Calu3 (cell line): ENCODE measurements around the gene MYH14. TPM values are rescaled to one million over a fixed set of nuclear protein-coding genes. Genes with fewer than 3 reads are reported as not detected.
"Not testable (repeated sequence)": the region's sequence is repeated elsewhere in the genome, so short reads cannot be mapped to it uniquely, and the experiment has no call there.

Experiments
- BruUV-seq: library from RNA; stranded (reverse); fragments of 400-500 nt; replicated peaks from 2 replicates; lab custom pipeline; 2021; lab: Mats Ljungman, UMichigan
- CTCF ChIA-PET: fragments of 300-600 bp; sonication (Branson Sonifier 250); formaldehyde crosslinking; loops from one replicate; lab custom pipeline; 2022; ENCODE audit warnings: antibody characterized with exemption; lab: Charles Lee
- DNase-seq: peaks from one replicate; pipeline ENCODE4 v3.0.0; 2022
- H3K27ac Mint-ChIP-seq: one replicate; pipeline ENCODE4 v1.8.0; 2022; ENCODE audit warnings: mixed read lengths; ENCODE audit not compliant: unreplicated experiment
- H3K27me3 Mint-ChIP-seq: one replicate; pipeline ENCODE4 v1.8.0; 2022; ENCODE audit warnings: mixed read lengths; ENCODE audit not compliant: unreplicated experiment
- H3K36me3 Mint-ChIP-seq: one replicate; pipeline ENCODE4 v1.8.0; 2022; ENCODE audit warnings: mild to moderate bottlenecking, moderate library complexity, mixed read lengths; ENCODE audit not compliant: insufficient read depth, unreplicated experiment
- H3K4me1 Mint-ChIP-seq: one replicate; pipeline ENCODE4 v1.8.0; 2022; ENCODE audit warnings: mild to moderate bottlenecking, low read depth, mixed read lengths; ENCODE audit not compliant: unreplicated experiment
- H3K4me3 Mint-ChIP-seq: one replicate; pipeline ENCODE4 v1.8.0; 2022; ENCODE audit warnings: mild to moderate bottlenecking, low read depth, moderate library complexity, mixed read lengths; ENCODE audit not compliant: unreplicated experiment
- H3K9me3 Mint-ChIP-seq: one replicate; pipeline ENCODE4 v1.8.0; 2022; ENCODE audit warnings: low read depth, mixed read lengths; ENCODE audit not compliant: unreplicated experiment
- CTCF ChIP-seq: fragments of 200-600 bp; IDR thresholded peaks from one replicate; pipeline ENCODE4 v1.8.0; 2022; ENCODE audit warnings: antibody characterized with exemption; ENCODE audit not compliant: unreplicated experiment
- intact Hi-C: fragments of 100-400 bp; cut with micrococcal nuclease; formaldehyde crosslinking; loops from one replicate; pipeline ENCODE4 v1.10.0; 2022; ENCODE audit not compliant: unreplicated experiment
- total RNA-seq: library from RNA; stranded (reverse); gene quantifications from 2 replicates; pipeline ENCODE4 v1.2.3, GENCODE V29; 2022

Gene MYH14
- total RNA-seq, 1 experiment from 2014 or later, result 255 TPM

GRCh38 chr19:50222691-50223438 is 19.4 kb downstream of the MYH14 start:
- Mint-ChIP-seq H3K36me3 (peaks cover 39% of the 10 kb centered on the region), H3K27me3 (no peaks in the 10 kb centered on the region), H3K27ac (no peak overlapping the region), H3K9me3 (no peaks in the 10 kb centered on the region), H3K4me3 (no peak overlapping the region), H3K4me1 (no peaks in the 10 kb centered on the region)
- DNase-seq, result no peak
- intact Hi-C loops, result no loop called here
- TF ChIP-seq CTCF, result no peak
- no TSS peak for BruUV-seq
- CTCF ChIA-PET, result interaction anchor here (1.1 kb wide), 1 partner anchor 16 kb away, joined by 3 read pairs; no protein-coding TSS in a partner anchor

- Mint-ChIP-seq H3K27me3 (no peaks in the 10 kb centered on the region), H3K27ac (no peak overlapping the region), H3K4me3 (no peak overlapping the region), H3K9me3 (no peaks in the 10 kb centered on the region), H3K4me1 (no peaks in the 10 kb centered on the region), H3K36me3 (peaks cover 42% of the 10 kb centered on the region)
- no peak for DNase-seq
- TF ChIP-seq CTCF, result no peak
- CTCF ChIA-PET, result no interaction called here
- BruUV-seq, result no TSS peak
- intact Hi-C loops, result no loop called here
Observed at GRCh38 chr19:50223439-50223716, 20.0 kb downstream of the MYH14 start.

- Mint-ChIP-seq H3K27me3 (no peaks in the 10 kb centered on the region), H3K4me3 (no peak overlapping the region), H3K27ac (no peak overlapping the region), H3K9me3 (no peaks in the 10 kb centered on the region), H3K4me1 (no peaks in the 10 kb centered on the region), H3K36me3 (peaks cover 58% of the 10 kb centered on the region)
- intact Hi-C loops, result no loop called here
- CTCF ChIA-PET, result no interaction called here
- no TSS peak for BruUV-seq
- no peak for TF ChIP-seq CTCF
- DNase-seq, result no peak
Observed at GRCh38 chr19:50224986-50225747, 21.7 kb downstream of the MYH14 start.

GRCh38 chr19:50226536-50226935 is 23.1 kb downstream of the MYH14 start:
- H3K4me3 Mint-ChIP-seq, result no peak overlapping the region
- intact Hi-C loops, result no loop called here
- CTCF ChIA-PET, result interaction anchor here (0.6 kb wide), 1 partner anchor 36 kb away, joined by 3 read pairs; no protein-coding TSS in a partner anchor
- H3K36me3 Mint-ChIP-seq, result peaks cover 71% of the 10 kb centered on the region
- no peak for TF ChIP-seq CTCF
- BruUV-seq, result no TSS peak
- H3K4me1 Mint-ChIP-seq, result no peaks in the 10 kb centered on the region
- no peak overlapping the region for H3K27ac Mint-ChIP-seq
- no peaks in the 10 kb centered on the region for H3K27me3 Mint-ChIP-seq
- DNase-seq, result no peak
- no peaks in the 10 kb centered on the region for H3K9me3 Mint-ChIP-seq

- CTCF ChIA-PET, H3K4me1 Mint-ChIP-seq, DNase-seq, H3K9me3 Mint-ChIP-seq, intact Hi-C loops, H3K4me3 Mint-ChIP-seq, H3K27me3 Mint-ChIP-seq: not testable (repeated sequence)
- Mint-ChIP-seq H3K27ac (peak overlapping the region; percentile 20), H3K36me3 (peaks cover 71% of the 10 kb centered on the region)
- BruUV-seq, result TSS peak; percentile 3
Observed at GRCh38 chr19:50228153-50228552, 24.7 kb downstream of the MYH14 start.
